SHP77 treated with DMSO at 0.1 percent for 48 hours (cell line): ENCODE results near the gene TMEM229B.
A peak's percentile ranks its signal among the peaks of the same experiment; 100 is the strongest.
"Not testable (repeated sequence)": the region's sequence is repeated elsewhere in the genome, so short reads cannot be mapped to it uniquely, and the experiment has no call there.

Experiments used
- DNase-seq: peaks from one replicate; lab custom pipeline; 2025; lab: John Stamatoyannopoulos, UW

Gene TMEM229B

DNA sequence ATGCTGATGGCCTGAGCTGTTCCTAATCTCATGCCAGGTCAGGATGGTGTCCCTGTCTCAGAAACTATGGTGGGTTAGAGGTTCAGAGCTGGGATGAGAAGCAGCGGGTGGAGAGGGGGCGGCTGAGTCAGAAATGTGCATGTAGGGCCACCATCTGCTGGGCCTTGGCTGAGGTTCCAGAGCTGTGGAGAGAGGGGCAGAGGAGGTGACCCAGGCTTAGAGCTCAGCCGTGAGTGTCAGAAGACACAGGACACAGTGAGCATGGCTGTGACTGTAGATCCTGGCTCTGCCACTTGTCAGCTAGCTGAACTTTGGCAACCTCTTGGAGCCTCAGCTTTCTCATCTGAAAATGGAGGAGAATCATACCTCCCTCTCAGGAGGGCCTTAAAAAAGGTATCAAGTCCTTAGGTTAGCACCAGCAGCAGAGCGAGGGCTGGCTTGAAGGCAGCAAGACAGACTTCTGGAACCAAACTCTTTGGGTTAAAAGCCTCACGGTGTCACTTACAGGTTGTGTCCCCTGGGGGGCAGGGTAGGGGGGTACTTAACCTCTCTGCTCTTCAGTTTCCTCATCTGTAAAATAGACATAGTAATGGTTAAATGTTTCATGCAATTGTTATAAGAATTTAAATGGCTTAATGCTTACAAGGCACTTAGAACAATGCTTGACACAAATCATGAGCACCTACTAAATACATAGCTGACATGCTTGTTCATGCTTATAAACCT is 34.8 kb downstream of the TMEM229B start:
- no peak for DNase-seq

DNA sequence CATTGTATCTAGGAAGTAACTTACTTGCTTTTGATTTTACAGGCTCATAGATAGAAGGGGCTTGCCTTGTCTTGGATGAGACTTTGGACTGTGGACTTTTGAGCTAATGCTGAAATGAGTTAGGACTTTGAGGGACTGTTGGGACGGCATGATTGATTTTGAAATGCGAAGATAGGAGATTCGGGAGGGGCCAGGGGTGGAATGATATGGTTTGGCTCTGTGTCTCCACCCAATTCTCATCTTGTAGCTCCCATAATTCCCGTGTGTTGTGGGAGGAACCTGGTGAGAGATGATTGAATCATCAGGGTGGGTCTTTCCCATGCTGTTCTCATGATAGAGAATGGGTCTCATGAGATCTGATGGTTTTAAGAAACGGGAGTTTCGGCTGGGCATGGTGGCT is 36.9 kb downstream of the TMEM229B start:
- DNase-seq = not testable (repeated sequence)

DNA sequence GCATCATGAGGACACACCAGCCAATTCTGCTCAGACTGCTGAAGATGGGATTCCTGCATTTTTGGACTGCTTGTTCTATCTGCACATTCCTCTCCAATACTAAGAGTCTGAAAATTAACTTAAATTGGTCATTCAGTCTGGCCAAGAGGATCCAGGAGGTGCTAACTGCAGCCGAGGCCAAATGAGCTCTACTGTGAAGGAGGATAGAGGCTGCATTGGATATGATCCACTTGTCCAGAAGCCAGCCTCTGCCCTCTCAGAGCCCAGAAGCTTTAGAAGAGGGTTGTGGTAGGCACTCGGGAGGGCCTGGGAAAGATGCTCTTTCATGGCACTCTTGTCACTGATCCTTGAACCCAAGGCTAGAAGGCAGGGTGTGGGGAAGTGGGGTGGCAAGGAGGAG is 39.4 kb downstream of the TMEM229B start:
- no peak for DNase-seq

DNA sequence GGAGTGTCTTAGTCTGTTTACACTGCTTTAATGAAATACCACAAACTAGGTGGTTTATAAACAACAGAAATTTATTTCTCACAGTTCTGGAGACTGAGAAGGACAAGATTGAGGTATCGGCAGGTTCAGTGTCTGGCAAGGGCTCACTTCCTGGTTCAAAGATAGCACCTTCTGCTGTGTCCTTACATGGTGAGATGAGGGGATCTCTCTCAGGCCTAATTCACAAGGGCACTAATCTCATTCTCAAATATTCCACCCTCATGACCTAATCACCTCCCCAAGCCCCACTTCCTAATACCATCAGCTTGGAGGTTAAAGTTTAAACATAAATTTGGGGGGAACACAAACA is 41.5 kb downstream of the TMEM229B start:
- DNase-seq = no peak

DNA sequence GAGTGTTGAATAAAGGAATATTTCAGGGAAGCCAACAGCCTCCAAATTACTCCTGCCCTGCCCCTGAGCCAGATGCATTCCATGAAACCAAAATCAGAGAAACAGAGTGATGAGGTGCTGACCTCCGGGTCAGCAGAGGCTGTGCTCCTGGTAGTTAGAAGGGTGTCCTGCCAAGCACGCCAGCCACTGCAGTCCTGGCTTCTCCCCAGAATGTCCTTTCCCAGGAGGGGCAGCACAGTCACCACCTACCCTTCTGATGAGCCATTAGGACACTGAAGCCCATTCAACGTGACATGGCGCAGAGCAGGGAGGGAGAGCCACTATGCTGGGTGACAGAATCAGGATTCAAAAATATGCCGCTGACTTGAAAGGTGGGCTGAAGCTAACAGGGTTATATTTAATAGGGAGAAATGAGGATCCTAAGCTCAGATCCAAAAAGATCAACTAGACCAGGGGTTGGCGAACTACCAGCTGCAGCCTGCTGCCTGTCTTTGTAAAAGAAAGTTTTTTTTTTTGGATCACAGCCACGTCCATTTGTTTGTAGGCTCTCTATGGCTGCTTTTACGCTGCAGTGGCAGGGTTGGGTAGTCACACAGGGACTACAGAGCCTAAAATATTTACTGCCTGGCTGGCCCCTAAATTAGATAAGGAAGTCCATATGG is 42.0 kb downstream of the TMEM229B start:
- DNase-seq = no peak

DNA sequence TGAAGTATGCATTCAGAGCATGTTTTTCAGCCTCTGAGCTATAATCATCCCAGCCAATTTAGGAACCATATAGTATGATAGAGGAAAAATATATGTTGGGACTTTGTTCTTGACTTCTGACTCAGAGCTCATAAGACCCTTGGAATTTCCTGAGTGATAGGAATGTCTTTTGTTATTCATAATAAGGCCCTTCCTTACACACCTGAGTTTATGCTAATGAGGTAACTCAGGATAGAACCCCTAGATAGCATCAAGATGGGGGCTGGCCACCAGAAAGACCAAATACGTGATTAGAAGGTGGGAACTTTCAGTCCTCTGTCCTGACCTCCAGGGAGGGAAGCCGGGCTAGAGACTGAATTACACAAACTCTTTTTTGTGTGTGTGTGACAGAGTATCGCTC is 44.1 kb downstream of the TMEM229B start:
- DNase-seq = no peak

DNA sequence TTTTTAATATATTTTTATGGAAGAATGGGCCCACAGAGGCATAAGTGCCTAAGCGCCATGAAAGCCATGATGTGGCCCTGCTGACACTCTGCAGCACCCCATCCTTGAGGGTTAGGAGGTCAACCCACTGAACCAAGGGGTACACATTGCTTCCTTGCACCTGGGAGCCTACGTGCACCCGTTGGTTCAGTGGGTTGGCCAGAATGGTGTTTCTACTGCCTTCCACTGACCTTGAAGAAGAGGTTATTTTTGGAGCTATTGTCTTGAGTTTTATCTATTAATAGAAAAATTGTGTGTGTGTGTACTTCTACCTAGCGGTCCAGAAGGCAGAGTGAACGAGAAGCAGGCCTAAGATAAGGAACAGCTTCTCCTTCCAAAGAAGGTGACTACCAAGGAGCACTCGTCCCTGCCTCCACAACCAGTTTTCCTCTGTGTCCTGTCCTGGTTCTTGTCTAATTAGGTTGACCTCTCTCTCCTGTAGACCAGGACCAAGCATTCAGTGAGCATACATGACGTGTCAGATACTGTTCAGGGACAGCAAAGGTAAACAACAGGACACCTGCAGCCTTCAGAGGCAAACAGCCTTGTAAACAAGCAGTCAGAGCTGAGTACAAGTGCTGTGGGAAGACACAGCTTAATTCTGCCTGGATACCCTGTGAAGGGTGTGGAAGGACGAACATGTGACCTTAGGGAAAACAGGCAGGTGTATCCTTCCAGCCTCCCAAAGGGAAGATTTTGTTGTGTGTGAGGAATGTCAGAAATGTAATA is 46.2 kb downstream of the TMEM229B start:
- DNase-seq = no peak

DNA sequence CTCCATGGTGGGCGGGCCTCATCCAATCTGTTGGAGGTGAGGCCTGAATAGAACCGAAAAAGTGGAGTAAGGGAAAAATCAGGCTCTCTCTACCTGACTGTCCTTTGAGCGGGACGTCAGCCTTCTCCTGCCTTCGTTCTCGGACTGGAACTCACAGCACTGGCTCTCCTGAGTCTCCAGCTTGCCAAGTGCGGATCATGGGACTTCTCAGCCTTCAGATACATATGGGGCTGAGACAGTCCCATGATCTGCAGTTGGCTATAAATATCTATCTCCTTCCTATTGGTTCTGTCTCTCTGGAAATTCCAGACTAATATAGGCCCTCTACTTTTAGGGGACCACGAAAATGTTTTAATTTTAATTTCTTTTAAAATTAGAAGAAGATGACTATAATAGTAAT is 46.8 kb downstream of the TMEM229B start:
- no peak for DNase-seq

DNA sequence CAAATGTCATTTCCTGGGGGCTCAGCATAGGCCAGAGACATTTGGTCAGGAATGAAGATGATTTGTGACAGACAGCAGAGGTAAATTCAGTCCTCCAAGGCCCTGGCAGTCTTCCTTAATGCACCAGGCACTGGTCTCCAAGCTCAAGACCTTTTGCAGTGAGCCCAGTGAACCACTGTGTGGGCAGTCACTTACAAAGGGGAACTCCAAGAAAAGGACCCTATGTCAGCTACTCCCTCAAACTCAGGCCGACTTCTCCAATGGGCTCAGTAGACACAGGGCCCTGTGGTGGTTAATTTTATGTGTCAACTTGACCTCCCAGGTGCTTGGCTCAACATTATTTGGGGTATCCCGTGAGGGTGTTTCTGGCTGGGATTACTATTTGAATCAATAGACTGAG is 47.3 kb downstream of the TMEM229B start:
- DNase-seq = no peak

DNA sequence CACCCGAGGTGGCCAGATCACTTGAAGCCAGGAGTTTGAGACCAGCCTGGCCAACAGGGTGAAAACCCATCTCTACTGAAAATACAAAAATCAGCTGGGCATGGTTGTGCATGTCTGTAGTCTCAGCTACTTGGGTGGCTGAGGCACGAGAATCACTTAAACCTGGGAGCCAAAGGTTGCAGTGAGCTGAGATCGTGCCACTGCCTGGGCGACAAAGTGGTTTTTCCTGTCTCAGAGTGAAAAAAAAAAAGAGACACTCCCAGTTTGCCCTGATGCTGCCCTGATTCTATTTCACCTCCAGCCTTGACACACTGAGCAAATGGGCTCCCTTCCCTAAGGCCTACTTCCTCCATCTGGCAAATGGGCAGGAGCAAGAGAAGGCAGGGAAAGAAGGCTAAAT is 48.0 kb downstream of the TMEM229B start:
- no peak for DNase-seq

DNA sequence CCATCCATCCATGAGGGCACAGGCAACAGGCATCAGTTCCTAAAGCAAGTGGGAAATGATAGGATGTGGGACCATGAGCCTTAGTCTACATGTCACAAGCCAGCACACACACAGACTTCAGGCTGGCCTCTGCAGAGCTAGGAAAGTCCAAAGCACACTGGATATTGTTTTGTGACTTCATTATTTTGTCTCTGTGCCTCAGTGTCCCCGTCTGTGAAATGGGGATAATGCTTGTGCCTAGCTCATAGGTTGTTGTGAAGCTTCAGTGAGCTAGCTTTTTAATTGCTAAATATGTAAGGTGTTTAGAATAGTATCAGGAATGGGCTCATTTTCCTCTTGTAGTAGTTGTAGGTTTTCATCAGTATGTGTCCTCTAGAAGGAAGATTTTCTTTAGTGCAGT is 49.6 kb downstream of the TMEM229B start:
- no peak for DNase-seq

DNA sequence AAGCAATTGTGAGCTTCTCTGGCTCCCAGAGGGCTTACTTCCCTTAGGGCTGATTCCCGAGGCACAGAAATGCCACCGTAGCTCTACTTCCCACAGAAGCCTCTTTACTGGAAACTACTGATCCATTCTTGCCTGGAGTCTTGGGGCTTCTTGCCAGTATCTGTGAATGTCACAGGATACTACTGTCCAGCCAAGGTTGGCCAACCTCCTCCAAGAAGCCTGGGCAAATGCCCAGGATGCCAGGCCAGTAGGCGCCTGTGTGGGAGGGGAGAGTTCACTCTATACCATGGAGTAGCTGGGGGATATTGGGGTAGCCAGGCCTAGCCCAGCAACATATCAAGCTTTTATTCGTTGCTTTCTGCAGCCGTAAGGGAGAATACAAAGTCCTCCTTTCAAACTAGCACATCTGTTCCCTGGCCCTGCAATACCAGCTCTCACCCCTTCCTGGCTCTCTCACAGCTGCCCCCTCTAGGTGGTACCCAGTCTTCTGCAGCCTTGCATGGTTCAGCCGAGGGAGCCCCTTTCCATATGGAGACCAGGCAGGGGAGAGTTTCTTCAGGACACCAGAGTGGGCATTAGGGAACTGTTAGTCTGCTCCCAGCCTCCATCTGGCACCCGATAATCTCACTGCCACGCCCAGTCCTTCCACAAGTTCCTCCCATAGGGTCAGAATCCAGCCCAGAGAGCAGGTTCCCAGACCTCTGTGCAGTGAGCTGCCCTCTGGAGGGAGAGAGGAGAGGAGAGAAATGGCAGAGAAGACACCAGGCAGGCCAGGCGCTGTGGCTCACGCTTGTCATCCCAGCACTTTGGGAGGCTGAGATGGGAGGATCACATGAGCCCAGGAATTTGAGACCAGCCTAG is 52.3 kb downstream of the TMEM229B start:
- DNase-seq = no peak

DNA sequence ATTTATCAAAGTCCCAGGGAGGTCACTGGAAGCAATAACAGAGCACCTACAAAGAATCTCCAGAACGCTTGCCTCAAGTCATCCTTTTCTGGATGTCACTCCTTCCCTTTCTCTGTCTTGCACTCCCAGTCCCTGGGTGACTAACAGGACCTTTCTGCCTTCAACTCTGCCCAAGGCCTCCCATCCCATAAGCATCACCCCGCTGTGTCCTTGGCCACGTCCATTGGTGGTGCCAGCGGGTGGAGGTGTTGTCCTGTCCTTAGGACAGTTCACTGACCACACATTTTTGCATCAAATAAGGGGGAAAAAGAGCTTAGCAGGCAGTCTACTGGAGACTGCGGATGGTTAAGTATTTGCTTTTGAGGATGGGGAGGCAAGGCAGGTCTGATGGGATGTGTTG is 52.9 kb downstream of the TMEM229B start:
- DNase-seq = no peak

DNA sequence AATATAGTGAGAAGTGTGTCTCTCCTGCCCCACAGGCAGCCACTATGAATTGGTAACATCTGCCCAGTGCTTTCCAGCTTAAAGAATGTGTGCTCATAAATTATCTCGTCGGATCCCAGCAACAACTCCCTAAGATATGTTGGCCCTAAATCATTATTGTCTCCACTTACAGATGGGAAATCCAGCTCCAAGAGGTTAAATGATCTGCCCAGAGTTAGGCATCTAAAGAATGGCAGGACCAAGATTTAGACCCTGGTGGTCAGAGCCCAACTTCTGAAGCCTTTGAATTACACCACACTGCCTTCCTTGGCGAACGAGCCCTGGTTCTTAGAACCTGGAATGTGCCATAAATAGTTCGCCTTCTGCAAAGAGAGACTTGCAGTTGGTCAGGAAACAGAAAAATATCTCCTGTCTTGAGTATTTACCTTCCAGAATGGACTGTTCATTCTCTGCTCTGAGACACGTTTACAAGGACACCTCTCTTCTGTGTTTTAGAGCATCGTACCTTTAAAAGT is 56.4 kb downstream of the TMEM229B start:
- no peak for DNase-seq

DNA sequence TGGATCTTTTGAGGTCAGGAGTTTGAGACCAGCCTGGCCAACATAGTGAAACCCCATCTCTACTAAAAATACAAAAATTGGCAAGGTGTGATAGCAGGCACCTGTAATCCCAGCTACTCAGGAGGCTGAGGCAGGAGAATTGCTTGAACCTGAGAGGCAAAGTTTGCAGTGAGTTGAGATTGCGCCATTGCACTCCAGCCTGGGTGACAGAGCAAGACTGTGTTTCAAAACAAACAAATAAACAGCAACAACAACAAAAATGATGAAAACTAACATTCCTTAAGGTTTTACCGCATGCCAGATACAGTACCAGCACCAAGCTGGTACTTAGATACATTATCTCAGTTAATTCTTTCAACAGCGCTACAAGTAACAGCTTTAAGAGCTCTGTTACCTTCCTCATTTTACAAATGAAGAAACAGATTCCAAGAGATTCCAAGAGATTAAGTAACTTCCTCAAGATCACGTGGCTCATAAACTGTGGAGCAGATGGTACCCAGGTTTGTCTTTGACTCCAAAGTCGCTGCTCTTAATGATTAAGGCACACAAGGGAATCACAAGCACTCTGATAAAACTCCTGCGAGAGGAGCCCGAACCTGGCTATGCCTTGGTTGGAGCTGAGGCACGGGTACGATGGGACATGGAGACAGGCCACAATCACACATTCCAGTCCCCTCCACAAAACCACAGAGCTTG is 58.9 kb downstream of the TMEM229B start:
- no peak for DNase-seq

DNA sequence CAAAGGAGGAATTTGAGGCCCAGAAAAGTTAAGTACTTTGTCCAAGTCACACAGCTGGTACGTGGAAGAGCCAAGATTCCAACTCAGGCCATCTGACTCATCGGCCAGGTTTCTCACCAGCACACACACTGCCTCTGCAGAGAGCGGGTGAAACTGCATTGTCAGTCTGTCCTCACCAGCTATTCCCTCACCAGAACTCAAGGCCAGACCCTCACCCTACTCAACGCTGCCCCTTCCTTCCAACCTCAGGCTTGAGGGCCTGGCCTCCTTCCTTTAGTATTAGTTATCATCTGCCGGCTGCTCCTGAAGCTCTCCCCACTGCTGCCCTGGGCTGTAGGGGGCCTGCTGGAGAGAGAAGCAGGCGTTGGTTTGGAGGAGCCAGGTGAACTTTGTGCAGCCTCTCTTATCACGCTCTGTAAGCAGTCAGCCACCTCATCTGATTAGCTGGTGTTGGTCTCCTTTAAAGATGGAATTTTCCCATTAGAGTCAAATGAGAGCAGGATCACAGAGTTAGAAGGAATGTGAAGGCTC is 60.0 kb downstream of the TMEM229B start:
- no peak for DNase-seq

DNA sequence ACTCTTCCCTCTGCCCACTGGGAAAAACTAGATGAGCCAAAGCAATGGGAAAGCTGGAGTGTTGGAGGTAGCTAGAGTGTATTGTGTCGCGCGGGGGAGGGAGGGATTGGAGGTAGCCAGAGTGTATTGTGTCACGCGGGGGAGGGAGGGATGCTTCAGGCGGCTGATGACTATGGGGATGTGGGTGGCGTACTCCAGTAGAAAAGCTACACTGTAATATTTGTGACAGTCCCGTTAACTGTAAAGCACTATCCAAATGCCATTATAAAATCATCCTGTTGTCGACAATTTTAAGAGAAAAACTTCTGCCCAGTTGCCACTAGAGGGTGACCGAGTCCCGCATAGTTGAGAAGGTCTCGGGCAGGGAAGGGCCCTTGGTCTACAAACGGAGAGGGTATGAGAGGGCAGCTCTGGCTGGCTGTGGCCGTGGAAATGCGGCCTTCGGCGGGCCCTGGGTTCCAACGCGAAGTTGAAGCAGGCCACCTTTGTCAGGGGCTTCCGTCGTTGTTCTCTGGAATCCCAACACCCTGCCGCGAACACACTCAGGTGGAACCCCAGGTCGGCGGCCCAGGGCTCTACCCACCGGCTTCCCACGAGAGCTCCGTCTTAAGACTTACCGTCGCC is 61.4 kb downstream of the TMEM229B start:
- DNase-seq = peak; percentile 51

DNA sequence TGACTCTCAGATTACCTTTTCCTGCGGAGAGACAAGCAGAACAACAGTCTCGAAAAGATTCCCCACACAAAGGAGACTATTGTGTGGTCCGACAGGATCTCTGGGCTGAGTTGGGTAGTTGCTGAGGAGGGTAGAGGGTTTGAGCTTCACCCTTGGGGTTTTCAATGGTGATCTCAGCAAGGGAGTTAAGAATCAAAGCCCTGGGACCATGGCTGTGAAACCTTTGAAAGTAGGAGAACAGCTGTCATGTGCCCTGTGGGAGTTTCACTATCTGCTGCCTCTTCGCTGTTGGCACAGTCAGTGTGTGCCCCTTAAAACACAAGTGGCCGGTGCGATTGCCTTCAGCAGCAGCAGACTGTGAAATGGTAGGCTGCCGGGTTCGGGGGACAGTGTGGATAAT is 62.4 kb downstream of the TMEM229B start:
- no peak for DNase-seq

DNA sequence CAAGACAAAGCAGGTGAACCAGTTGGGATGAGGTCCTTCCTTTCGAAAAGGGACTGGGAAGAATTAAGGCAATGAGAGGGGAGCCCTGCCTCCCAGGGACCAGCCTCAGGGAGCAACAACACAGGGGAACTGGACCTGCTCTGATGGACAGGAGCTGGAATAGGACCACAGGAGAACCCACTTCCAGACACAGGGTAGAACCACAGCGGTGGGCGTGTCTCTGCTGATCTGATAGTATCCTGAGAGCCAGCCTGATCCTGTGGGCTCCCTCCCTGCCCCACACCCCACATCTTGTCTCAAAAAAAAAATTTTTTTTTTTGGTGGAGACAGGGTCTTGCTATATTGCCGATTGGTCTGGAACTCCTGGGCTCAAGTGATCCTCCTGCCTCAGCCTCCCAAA is 62.9 kb downstream of the TMEM229B start:
- no peak for DNase-seq

DNA sequence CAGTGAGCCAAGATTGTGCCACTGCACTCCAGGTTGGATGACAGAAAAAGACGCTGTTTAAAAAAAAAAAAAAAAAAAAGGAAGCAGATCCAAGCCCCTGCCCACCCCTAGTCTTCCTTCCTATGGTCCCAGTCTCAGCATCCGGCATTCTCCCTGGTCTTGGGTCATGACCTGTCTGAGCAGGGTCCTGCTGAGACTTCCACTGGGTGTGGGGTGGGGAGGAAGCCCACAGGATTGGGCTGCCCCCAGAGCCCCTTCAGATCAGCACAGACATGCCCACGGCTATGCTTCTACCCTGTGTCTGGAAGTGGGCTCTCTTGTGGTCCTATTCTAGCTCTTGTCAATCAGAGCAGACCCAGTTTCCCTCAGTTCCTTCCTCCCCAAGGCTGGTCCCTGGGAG is 64.0 kb downstream of the TMEM229B start:
- no peak for DNase-seq

DNA sequence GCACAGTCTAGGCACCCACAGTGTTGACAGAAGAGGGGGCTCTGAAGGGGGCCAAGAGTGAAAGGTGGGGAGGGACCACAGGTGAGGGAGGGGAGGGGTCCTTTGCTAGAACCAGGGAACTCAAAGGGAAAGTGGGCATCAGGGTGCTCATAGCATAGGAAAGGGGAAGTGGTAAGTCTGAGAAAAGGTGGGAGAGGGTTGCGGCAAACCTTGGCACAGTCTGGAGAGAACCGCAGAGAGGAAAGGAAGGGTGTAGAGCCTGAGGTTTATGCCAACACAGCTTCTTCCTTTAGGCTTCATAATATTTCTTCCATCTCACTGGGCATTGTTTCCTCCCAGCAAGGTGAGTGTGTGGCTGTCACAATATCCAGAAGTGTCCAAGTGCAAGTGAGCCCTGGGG is 65.1 kb downstream of the TMEM229B start:
- DNase-seq = no peak
